ENCODE data around the gene CTDSPL. TPM values are rescaled to one million over a fixed set of nuclear protein-coding genes. Genes with fewer than 3 reads are reported as not detected.

CTDSPL gene
- polyA plus RNA-seq, 1 experiment = 40.4 TPM

DNA sequence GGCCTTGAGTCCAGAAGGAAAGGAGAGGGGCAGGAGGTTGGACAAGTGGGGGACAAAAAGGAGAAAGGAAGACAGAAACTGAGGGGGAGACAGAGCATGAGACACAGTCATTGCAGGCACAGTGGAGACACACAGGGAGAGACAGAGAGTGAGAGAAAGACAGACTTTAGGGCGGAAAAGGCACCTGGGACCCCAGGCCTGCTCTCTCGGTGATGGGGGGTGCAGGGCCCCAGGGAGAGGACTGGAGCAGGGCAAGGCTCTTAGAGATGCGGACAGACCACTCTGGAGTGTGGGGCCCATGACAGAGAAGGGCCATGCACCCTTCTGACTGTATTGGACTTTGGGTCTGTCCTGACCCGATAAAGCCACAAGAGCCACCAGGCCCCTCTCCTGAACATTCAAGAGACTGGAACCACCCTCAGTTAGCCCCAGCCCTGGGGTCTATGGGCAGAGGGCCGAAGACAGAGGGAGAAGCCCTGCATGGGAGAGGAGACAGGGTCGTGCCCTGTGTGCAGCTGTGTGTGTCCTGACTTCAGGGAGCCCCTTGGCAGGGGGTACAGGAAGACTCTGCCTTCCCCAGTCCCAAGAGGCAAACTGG lies 155.3 kb downstream of the CTDSPL start:
- no peak overlapping the region for H3K4me3 ChIP-seq (ENCODE audit: low read depth, low read length)
- no peak for DNase-seq (ENCODE audit: low read depth, low spot score)
- ChIA-PET POLR2A (no interaction called here), CTCF (no interaction called here)
- TF ChIP-seq, protein P1, sequence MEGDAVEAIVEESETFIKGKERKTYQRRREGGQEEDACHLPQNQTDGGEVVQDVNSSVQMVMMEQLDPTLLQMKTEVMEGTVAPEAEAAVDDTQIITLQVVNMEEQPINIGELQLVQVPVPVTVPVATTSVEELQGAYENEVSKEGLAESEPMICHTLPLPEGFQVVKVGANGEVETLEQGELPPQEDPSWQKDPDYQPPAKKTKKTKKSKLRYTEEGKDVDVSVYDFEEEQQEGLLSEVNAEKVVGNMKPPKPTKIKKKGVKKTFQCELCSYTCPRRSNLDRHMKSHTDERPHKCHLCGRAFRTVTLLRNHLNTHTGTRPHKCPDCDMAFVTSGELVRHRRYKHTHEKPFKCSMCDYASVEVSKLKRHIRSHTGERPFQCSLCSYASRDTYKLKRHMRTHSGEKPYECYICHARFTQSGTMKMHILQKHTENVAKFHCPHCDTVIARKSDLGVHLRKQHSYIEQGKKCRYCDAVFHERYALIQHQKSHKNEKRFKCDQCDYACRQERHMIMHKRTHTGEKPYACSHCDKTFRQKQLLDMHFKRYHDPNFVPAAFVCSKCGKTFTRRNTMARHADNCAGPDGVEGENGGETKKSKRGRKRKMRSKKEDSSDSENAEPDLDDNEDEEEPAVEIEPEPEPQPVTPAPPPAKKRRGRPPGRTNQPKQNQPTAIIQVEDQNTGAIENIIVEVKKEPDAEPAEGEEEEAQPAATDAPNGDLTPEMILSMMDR (IDR thresholded peaks at IDR 0.05; ENCODE audit: low read depth, low read length) = no peak
- no peaks in the 10 kb centered on the region for H3K27me3 ChIP-seq (ENCODE audit: control insufficient read depth, insufficient read depth, low read length)
- peaks cover 7% of the 10 kb centered on the region for H3K9me3 ChIP-seq (ENCODE audit: control insufficient read depth, insufficient read depth, low read length)
- H3K27ac ChIP-seq (ENCODE audit: low read depth, low read length) = no peak overlapping the region

GRCh38 chr3:38017445-38018295 lies 156.0 kb downstream of the CTDSPL start:
- ChIA-PET CTCF (no interaction called here), POLR2A (no interaction called here)
- TF ChIP-seq, protein P1 (IDR thresholded peaks at IDR 0.05; ENCODE audit: low read depth, low read length) = no peak
- no peak overlapping the region for H3K27ac ChIP-seq (ENCODE audit: low read depth, low read length)
- no peaks in the 10 kb centered on the region for H3K27me3 ChIP-seq (ENCODE audit: control insufficient read depth, insufficient read depth, low read length)
- H3K4me3 ChIP-seq (ENCODE audit: low read depth, low read length) = no peak overlapping the region
- no peak for DNase-seq (ENCODE audit: low read depth, low spot score)
- H3K9me3 ChIP-seq (ENCODE audit: control insufficient read depth, insufficient read depth, low read length) = peaks cover 7% of the 10 kb centered on the region

DNA sequence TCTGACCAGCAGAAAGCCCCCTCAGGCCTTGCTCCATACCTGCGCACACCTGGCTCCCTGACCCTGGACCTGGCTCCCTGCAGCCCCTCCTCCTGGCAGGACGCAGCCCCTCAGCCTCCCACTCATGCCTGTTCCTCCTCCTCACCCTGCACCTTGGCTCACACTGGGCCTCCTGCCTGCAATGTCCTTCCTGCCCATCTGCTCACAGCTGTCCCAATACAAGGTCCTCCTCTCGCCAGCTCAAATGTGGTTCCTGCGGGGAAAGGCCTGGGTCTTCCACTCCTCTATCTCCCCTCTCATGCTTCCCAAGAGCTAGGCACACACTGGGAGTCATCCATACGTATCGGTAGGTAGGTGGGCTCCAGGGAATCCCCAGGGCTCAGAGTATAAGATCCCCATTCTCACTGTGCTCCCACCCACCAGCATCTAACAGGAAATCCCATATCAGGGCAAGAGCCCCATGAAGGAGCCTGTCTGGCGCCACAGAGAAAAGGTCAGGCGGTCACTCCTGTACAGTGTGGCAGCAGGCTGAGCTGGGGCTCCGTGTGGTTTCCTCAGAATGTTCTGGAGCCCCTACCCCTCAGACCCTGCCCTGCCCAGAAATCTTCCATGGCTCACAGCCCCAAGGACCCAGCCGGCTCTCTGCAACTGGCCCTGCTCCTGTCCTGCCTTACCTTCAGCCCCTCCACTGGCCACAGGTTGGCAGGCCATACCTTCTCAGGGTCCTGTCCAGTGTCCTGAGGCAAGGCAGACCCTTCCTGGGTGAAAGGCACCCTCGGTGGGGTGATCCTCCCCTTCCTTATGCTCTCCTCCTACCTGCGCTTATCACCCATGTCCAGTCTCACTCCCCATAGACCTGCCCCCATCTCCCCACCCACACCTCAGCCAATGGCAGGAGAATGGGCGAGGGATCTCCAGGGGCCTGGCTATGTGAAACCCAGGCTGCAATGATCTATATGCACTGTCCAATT lies 156.9 kb downstream of the CTDSPL start:
- POLR2A ChIA-PET = no interaction called here
- Histone ChIP-seq H3K4me3 (ENCODE audit: low read depth, low read length) (no peak overlapping the region), H3K27ac (ENCODE audit: low read depth, low read length) (no peak overlapping the region), H3K9me3 (ENCODE audit: control insufficient read depth, insufficient read depth, low read length) (peaks cover 7% of the 10 kb centered on the region), H3K27me3 (ENCODE audit: control insufficient read depth, insufficient read depth, low read length) (no peaks in the 10 kb centered on the region)
- DNase-seq (ENCODE audit: low read depth, low spot score) = no peak
- TF ChIP-seq, protein P1 (IDR thresholded peaks at IDR 0.05; ENCODE audit: low read depth, low read length) = no peak
- CTCF ChIA-PET = no interaction called here

GRCh38 chr3:38019658-38020341 lies 158.1 kb downstream of the CTDSPL start:
- TF ChIP-seq, protein P1 (IDR thresholded peaks at IDR 0.05; ENCODE audit: low read depth, low read length) = no peak
- DNase-seq (ENCODE audit: low read depth, low spot score) = no peak
- ChIA-PET POLR2A (interaction anchor here (0.9 kb wide), 1 partner anchor 10 kb away, joined by 3 read pairs; no protein-coding TSS in a partner anchor), CTCF (interaction anchor here (2.0 to 2.4 kb wide), 2 partner anchors 16 to 23 kb away, joined by 6 read pairs; no protein-coding TSS in a partner anchor)
- Histone ChIP-seq H3K9me3 (ENCODE audit: control insufficient read depth, insufficient read depth, low read length) (peaks cover 7% of the 10 kb centered on the region), H3K27me3 (ENCODE audit: control insufficient read depth, insufficient read depth, low read length) (no peaks in the 10 kb centered on the region), H3K27ac (ENCODE audit: low read depth, low read length) (no peak overlapping the region), H3K4me3 (ENCODE audit: low read depth, low read length) (no peak overlapping the region)

Measured in AG04450 (cell line).